ENCODE results near the gene OR9Q1. TPM values are rescaled to one million over a fixed set of nuclear protein-coding genes. Genes with fewer than 3 reads are reported as not detected.

Gene OR9Q1
- total and polyA plus RNA-seq, 4 donors = not detected

DNA sequence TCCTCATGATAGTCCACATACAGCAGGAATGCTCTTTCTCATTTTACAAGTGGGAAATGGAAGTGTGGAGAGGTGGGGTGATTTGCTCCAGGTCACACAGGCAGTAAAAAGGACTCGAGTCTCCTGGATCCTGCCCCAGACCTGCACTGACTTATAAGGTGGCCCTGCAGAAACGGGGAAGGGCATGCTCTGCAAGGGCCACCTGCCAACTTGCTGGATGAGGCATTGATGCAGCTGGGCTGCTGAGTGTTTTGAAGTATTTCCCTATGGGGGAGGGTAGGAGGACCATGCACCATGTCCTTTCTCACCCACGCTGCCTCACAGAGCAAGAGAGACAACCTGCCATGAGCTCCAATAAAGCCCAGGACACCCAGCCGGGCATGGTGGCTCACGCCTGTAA lies 44.0 kb downstream of the OR9Q1 start:
- Histone ChIP-seq H3K36me3 (ENCODE audit: control insufficient read depth in 4 of 4, insufficient read depth in 3 of 4, low read depth in 1 of 4, low read length in 3 of 4) (no peaks in the 10 kb centered on the region), H3K4me1 (ENCODE audit: control insufficient read depth in 4 of 4, insufficient read depth in 4 of 4, low read length in 3 of 4) (no peaks in the 10 kb centered on the region), H3K9ac (ENCODE audit: low read depth in 1 of 2, low read length in 2 of 2) (no peak overlapping the region), H3K9me3 (ENCODE audit: control insufficient read depth in 4 of 4, low read length in 3 of 4) (no peaks in the 10 kb centered on the region), H3K27ac (ENCODE audit: low read depth in 1 of 2, low read length in 2 of 2) (no peak overlapping the region), H3K4me3 (ENCODE audit: low read depth in 1 of 3, low read length in 3 of 3) (no peak overlapping the region), H3K27me3 (ENCODE audit: control insufficient read depth in 4 of 4, insufficient read depth in 4 of 4, low read length in 3 of 4) (no peaks in the 10 kb centered on the region)
- DNase-seq (ENCODE audit: low spot score) = no peak
- 71% methylated on average over 5 of the region's 5 CpGs for WGBS
- TF ChIP-seq CTCF (IDR thresholded peaks at IDR 0.05; ENCODE audit: low read depth, low read length, missing input control) (no peak), NR2F2 (IDR thresholded peaks at IDR 0.05) (no peak), ZBTB33 (IDR thresholded peaks at IDR 0.05) (no peak), GABPA (IDR thresholded peaks at IDR 0.05 in 1 of 2, conservative IDR thresholded peaks at IDR 0.05 in 1 of 2) (no peak), RXRA (IDR thresholded peaks at IDR 0.05) (no peak), SP1 (IDR thresholded peaks at IDR 0.05) (no peak), EGR1 (IDR thresholded peaks at IDR 0.05; ENCODE audit: low read depth in 2 of 2) (no peak), FOXA1 (IDR thresholded peaks at IDR 0.05) (no peak), HNF4A (conservative IDR thresholded peaks at IDR 0.05) (no peak), JUND (IDR thresholded peaks at IDR 0.05) (no peak), ATF3 (IDR thresholded peaks at IDR 0.05) (no peak), TAF1 (conservative IDR thresholded peaks at IDR 0.05) (no peak), HNF4G (IDR thresholded peaks at IDR 0.05) (no peak), RAD21 (IDR thresholded peaks at IDR 0.05) (no peak), FOXA2 (IDR thresholded peaks at IDR 0.05) (no peak), YY1 (IDR thresholded peaks at IDR 0.05) (no peak)
- TF ChIP-seq, protein P1, sequence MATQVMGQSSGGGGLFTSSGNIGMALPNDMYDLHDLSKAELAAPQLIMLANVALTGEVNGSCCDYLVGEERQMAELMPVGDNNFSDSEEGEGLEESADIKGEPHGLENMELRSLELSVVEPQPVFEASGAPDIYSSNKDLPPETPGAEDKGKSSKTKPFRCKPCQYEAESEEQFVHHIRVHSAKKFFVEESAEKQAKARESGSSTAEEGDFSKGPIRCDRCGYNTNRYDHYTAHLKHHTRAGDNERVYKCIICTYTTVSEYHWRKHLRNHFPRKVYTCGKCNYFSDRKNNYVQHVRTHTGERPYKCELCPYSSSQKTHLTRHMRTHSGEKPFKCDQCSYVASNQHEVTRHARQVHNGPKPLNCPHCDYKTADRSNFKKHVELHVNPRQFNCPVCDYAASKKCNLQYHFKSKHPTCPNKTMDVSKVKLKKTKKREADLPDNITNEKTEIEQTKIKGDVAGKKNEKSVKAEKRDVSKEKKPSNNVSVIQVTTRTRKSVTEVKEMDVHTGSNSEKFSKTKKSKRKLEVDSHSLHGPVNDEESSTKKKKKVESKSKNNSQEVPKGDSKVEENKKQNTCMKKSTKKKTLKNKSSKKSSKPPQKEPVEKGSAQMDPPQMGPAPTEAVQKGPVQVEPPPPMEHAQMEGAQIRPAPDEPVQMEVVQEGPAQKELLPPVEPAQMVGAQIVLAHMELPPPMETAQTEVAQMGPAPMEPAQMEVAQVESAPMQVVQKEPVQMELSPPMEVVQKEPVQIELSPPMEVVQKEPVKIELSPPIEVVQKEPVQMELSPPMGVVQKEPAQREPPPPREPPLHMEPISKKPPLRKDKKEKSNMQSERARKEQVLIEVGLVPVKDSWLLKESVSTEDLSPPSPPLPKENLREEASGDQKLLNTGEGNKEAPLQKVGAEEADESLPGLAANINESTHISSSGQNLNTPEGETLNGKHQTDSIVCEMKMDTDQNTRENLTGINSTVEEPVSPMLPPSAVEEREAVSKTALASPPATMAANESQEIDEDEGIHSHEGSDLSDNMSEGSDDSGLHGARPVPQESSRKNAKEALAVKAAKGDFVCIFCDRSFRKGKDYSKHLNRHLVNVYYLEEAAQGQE (IDR thresholded peaks at IDR 0.05) = no peak
- TF ChIP-seq, protein P2, sequence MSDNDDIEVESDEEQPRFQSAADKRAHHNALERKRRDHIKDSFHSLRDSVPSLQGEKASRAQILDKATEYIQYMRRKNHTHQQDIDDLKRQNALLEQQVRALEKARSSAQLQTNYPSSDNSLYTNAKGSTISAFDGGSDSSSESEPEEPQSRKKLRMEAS (IDR thresholded peaks at IDR 0.05) = no peak
